DND-41 (cell line): Measurements from ENCODE around the gene NACA.

Experiments used
- EZH2 ChIP-seq: IDR thresholded peaks from 3 replicates; pipeline ENCODE4 v1.6.1; 2012; ENCODE audit warnings: borderline replicate concordance, low read depth, mild to moderate bottlenecking, moderate library complexity, low read length, inconsistent platforms; ENCODE audit not compliant: severe bottlenecking
- TF ChIP-seq, protein P1 (sequence below): IDR thresholded peaks from 2 replicates; pipeline ENCODE4 v1.5.1; 2012; ENCODE audit warnings: borderline replicate concordance, low read length, moderate library complexity, mild to moderate bottlenecking; ENCODE audit not compliant: poor library complexity, severe bottlenecking; ENCODE audit errors: extremely low read depth

DNA sequence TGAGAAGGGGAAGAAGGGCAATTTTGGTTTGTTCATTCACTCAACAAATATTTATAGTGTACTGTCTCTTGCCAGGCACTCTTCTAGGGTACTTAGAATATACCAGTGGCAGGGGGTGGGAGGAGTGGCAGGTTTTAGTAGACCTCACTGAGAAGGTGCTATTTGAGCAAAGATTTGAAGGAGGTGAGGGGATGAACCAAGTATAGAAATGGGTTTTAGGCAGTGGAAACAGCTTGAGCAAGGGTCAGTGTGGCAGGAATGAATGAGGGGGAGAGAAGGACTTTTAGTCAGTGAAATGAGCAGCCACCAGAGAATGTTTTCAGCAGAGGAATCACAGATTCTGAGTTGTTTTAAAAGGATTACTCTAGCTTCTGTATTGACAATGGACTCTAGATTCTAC lies 24.8 kb upstream of the NACA start:
- TF ChIP-seq, protein P1, sequence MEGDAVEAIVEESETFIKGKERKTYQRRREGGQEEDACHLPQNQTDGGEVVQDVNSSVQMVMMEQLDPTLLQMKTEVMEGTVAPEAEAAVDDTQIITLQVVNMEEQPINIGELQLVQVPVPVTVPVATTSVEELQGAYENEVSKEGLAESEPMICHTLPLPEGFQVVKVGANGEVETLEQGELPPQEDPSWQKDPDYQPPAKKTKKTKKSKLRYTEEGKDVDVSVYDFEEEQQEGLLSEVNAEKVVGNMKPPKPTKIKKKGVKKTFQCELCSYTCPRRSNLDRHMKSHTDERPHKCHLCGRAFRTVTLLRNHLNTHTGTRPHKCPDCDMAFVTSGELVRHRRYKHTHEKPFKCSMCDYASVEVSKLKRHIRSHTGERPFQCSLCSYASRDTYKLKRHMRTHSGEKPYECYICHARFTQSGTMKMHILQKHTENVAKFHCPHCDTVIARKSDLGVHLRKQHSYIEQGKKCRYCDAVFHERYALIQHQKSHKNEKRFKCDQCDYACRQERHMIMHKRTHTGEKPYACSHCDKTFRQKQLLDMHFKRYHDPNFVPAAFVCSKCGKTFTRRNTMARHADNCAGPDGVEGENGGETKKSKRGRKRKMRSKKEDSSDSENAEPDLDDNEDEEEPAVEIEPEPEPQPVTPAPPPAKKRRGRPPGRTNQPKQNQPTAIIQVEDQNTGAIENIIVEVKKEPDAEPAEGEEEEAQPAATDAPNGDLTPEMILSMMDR: no peak
- no peak for TF ChIP-seq EZH2
